Endodermal cell (in vitro differentiated cells): ENCODE results near the gene DENND4B. TPM values are rescaled to one million over a fixed set of nuclear protein-coding genes. Genes with fewer than 3 reads are reported as not detected.

Experiments
- DNase-seq: peaks from one replicate; pipeline ENCODE4 v3.0.0-alpha.2; 2017
- H3K27ac ChIP-seq: 2 replicates; pipeline ENCODE4 v1.5.1; 2013; ENCODE audit warnings: mild to moderate bottlenecking, low read depth, low read length, moderate library complexity
- H3K27me3 ChIP-seq: 2 replicates; pipeline ENCODE4 v1.6.1; 2013; ENCODE audit warnings: mild to moderate bottlenecking, low read length, moderate library complexity; ENCODE audit not compliant: insufficient read depth, control insufficient read depth, poor library complexity, severe bottlenecking
- H3K36me3 ChIP-seq: 2 replicates; pipeline ENCODE4 v1.7.0; 2013; ENCODE audit warnings: mild to moderate bottlenecking, low read length, moderate library complexity; ENCODE audit not compliant: control insufficient read depth, insufficient read depth
- H3K4me1 ChIP-seq: one replicate; pipeline ENCODE4 v1.7.0; 2013; ENCODE audit warnings: low read length; ENCODE audit not compliant: control insufficient read depth, insufficient read depth
- H3K4me3 ChIP-seq: 2 replicates; pipeline ENCODE4 v1.5.1; 2013; ENCODE audit warnings: mild to moderate bottlenecking, low read length, moderate library complexity
- H3K9ac ChIP-seq: 2 replicates; pipeline ENCODE4 v1.6.1; 2013; ENCODE audit warnings: mild to moderate bottlenecking, low read length, moderate library complexity; ENCODE audit not compliant: poor library complexity, severe bottlenecking; ENCODE audit errors: extremely low read depth
- H3K9me3 ChIP-seq: 2 replicates; pipeline ENCODE4 v1.6.1; 2013; ENCODE audit warnings: mild to moderate bottlenecking, low read length, moderate library complexity; ENCODE audit not compliant: control insufficient read depth
- H3K27ac Mint-ChIP-seq: 2 replicates; pipeline ENCODE4 v1.8.0; 2020; ENCODE audit warnings: mixed read lengths
- H3K27me3 Mint-ChIP-seq: 2 replicates; pipeline ENCODE4 v1.8.0; 2021; ENCODE audit warnings: mild to moderate bottlenecking, mixed read lengths; ENCODE audit not compliant: insufficient read depth
- H3K36me3 Mint-ChIP-seq: 2 replicates; pipeline ENCODE4 v1.8.0; 2020; ENCODE audit warnings: low read depth, mixed read lengths
- H3K4me1 Mint-ChIP-seq: 2 replicates; pipeline ENCODE4 v1.8.0; 2020; ENCODE audit warnings: mixed read lengths
- H3K4me3 Mint-ChIP-seq: 2 replicates; pipeline ENCODE4 v1.8.0; 2020; ENCODE audit warnings: mild to moderate bottlenecking, moderate library complexity, mixed read lengths
- H3K9me3 Mint-ChIP-seq: 2 replicates; pipeline ENCODE4 v1.8.0; 2020; ENCODE audit warnings: mild to moderate bottlenecking, mixed read lengths
- CTCF ChIP-seq: fragments of 200-600 bp; sonication (generic); conservative IDR thresholded peaks from 2 replicates; pipeline ENCODE4 v1.5.0; 2021; ENCODE audit warnings: antibody characterized with exemption, mild to moderate bottlenecking
- WGBS, 2 experiments: methylation state at CpG; one replicate each; pipeline versions ENCODE4 v1.1.5 to v1.1.7; 2013; ENCODE audit warnings: missing lambda C conversion rate in 2 of 2, mixed read lengths in 1 of 2; ENCODE audit not compliant: insufficient coverage in 1 of 2, insufficient read length in 1 of 2; 5-methylcytosine and 5-hydroxymethylcytosine counted together
- total RNA-seq, 2 donors: library from RNA; stranded (reverse); fragmentation: NEBNext Ultra II Directional in 1 of 2; extraction: Animal tissue kit (Norgen Biotek cat#: 25700) in 1 of 2; gene quantifications; 2 replicates in 1 of 2; 3 replicates in 1 of 2; pipeline ENCODE4 v1.2.1, GENCODE V29; 2021

DENND4B gene
- total RNA-seq, 2 donors from 2014 or later = 89.5 to 115 TPM

GRCh38 chr1:153968972-153969371 is 22.5 kb upstream of the DENND4B start:
- no peak for DNase-seq
- H3K27me3 Mint-ChIP-seq = no peaks in the 10 kb centered on the region
- H3K27me3 ChIP-seq = no peaks in the 10 kb centered on the region
- 87 to 100% methylated on average over 1 to 2 of the region's 2 CpGs for WGBS, 2 experiments
- no peak overlapping the region for H3K27ac Mint-ChIP-seq
- H3K4me3 ChIP-seq = peak overlapping the region; percentile 97
- no peaks in the 10 kb centered on the region for H3K9me3 Mint-ChIP-seq
- H3K36me3 ChIP-seq = peaks cover 10% of the 10 kb centered on the region
- peaks cover 10% of the 10 kb centered on the region for H3K36me3 Mint-ChIP-seq
- no peak for TF ChIP-seq CTCF
- no peak overlapping the region for H3K9ac ChIP-seq
- H3K9me3 ChIP-seq = no peaks in the 10 kb centered on the region
- H3K27ac ChIP-seq = no peak overlapping the region
- H3K4me3 Mint-ChIP-seq = peak overlapping the region; percentile 89
- H3K4me1 ChIP-seq = no peaks in the 10 kb centered on the region
- peaks cover 23% of the 10 kb centered on the region for H3K4me1 Mint-ChIP-seq

- no peaks in the 10 kb centered on the region for H3K27me3 ChIP-seq
- H3K27me3 Mint-ChIP-seq = no peaks in the 10 kb centered on the region
- WGBS, 2 experiments = 65 to 100% methylated on average over 1 to 13 of the region's 13 CpGs
- peak overlapping the region; percentile 97 for H3K27ac ChIP-seq
- no peaks in the 10 kb centered on the region for H3K4me1 ChIP-seq
- no peak for TF ChIP-seq CTCF
- no peak for DNase-seq
- no peaks in the 10 kb centered on the region for H3K9me3 Mint-ChIP-seq
- peak overlapping the region; percentile 96 for H3K27ac Mint-ChIP-seq
- H3K9me3 ChIP-seq = no peaks in the 10 kb centered on the region
- H3K36me3 Mint-ChIP-seq = peaks cover 6% of the 10 kb centered on the region
- peak overlapping the region; percentile 97 for H3K4me3 ChIP-seq
- H3K9ac ChIP-seq = peak overlapping the region; percentile 76
- peaks cover 24% of the 10 kb centered on the region for H3K4me1 Mint-ChIP-seq
- H3K36me3 ChIP-seq = peaks cover 5% of the 10 kb centered on the region
- peak overlapping the region; percentile 89 for H3K4me3 Mint-ChIP-seq
Measured at GRCh38 chr1:153968408-153968807, 21.9 kb upstream of the DENND4B start.

DNA sequence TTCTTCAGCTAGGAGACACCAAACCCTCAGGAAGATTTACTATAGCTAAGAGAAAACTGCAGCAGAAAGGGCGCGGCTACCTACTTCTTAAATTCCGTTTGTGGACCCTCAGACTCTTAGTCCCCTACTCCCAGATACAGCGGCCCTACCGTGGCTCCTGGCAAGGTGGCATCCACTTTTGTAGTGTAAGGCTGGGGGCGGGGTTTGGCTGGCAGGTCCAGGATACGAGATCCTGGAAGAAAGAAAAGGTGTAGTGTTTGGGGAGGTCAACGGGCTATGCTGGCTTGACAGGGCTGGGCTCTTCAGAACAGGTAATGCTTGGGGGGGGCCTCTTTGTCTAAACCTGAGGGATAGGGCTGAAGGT is 21.5 kb upstream of the DENND4B start:
- H3K4me1 Mint-ChIP-seq = peaks cover 24% of the 10 kb centered on the region
- Histone ChIP-seq H3K36me3 (peaks cover under 1% of the 10 kb centered on the region), H3K9ac (peak overlapping the region; percentile 76), H3K9me3 (no peaks in the 10 kb centered on the region), H3K27me3 (no peaks in the 10 kb centered on the region), H3K4me1 (no peaks in the 10 kb centered on the region), H3K27ac (peak overlapping the region; percentile 97), H3K4me3 (peak overlapping the region; percentile 97)
- peak overlapping the region; percentile 96 for H3K27ac Mint-ChIP-seq
- peak; percentile 80 for DNase-seq
- peaks cover 6% of the 10 kb centered on the region for H3K36me3 Mint-ChIP-seq
- H3K27me3 Mint-ChIP-seq = no peaks in the 10 kb centered on the region
- peak overlapping the region; percentile 89 for H3K4me3 Mint-ChIP-seq
- no peaks in the 10 kb centered on the region for H3K9me3 Mint-ChIP-seq
- TF ChIP-seq CTCF = peak; percentile 10
- 26% methylated on average over 8 of the region's 8 CpGs; no CpG with 5 or more reads in 1 of the 2 experiments for WGBS, 2 experiments
